PC-3 (cell line): ENCODE results near the gene CPE.

Experiments
- CTCF ChIP-seq: fragments of 300-600 bp; sonication (generic); conservative IDR thresholded peaks from 2 replicates; pipeline ENCODE4 v1.5.1; 2017; ENCODE audit warnings: antibody characterized with exemption, low read depth, mild to moderate bottlenecking, low read length
- EZH2 ChIP-seq: fragments of 300-600 bp; sonication (generic); IDR thresholded peaks from one replicate; pipeline ENCODE4 v1.6.1; 2017; ENCODE audit warnings: antibody characterized with exemption, mild to moderate bottlenecking, low read length; ENCODE audit not compliant: unreplicated experiment
- EZH2phosphoT487 ChIP-seq: fragments of 300-600 bp; sonication (generic); IDR thresholded peaks from 2 replicates; pipeline ENCODE4 v1.6.1; 2018; ENCODE audit warnings: mild to moderate bottlenecking, antibody characterized with exemption, low read length, borderline replicate concordance

DNA sequence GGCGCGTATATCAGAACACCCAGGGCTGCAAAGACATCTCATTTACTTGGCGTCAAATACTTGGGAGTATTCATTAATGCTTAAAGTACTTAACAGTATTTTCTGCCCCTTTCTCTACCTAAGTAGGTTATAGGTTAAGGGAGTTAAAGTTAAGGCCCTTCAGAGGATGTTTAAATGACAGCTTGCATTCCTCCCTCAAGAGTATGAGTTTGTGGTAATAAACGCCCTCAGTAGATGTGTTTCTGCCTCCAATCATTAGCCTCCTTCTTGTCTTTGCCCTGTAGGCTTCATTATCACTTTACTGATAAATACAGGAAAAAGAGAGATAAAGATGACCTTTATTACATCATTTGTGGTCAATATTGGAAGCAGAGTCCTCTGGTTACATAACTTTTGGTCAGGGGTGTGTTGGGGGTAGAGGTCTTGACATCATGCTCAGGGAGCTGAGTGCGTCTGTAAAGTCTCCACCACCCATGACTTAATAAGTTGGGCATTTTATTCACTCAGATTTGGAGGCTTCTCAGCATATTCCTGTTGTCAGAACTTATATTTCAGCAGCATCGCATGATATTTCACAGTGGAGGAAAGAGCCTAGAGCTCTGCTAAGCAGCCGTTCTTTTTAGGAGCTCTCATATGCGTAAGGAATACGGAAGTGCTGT is 145.9 kb downstream of the CPE start:
- no peak for TF ChIP-seq CTCF
- TF ChIP-seq EZH2, result no peak
- TF ChIP-seq EZH2phosphoT487, result no peak
